ENCODE results near the gene ITGA2. TPM values are rescaled to one million over a fixed set of nuclear protein-coding genes. Genes with fewer than 3 reads are reported as not detected.
A peak's percentile ranks its signal among the peaks of the same experiment; 100 is the strongest.

ITGA2 gene
- total RNA-seq, 1 experiment from 2014 or later: 36.6 TPM

DNA sequence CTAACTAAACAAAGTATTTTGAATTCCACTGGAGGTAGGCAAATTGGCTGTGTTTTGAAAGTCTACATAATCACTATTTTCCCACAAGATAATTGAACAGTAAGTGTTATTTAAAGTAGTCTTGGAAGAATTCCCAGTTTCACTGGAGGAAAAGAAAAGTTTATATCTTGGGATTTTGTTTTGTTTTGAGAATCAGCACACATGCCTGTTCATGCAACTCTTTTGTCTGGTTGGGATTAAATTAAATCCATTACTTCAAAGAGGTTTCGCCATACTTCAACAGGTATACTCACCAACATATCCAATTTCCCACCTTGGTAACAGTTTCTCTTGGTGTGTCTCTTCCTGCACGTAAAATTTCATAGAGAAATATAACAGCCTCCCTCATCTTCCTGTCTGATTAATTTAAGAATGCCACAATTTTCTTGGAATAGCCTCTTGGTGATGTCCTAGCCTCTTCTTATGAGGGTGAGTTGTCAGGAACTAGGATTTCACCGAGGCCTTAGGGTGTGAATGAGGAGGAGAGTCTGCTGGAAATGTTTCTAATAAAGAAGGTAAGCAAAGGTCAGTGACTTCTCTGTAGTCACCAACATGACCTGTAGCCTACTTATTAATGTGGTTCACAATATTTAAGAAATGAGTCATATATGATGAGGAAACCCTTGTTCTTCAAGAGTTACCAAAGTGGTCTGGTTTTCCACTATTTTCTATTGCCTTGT, 48.1 kb downstream of the ITGA2 start:
- H4K20me1 ChIP-seq (ENCODE audit: insufficient read depth): no peaks in the 10 kb centered on the region
- H3K36me3 ChIP-seq (ENCODE audit: control insufficient read depth in 1 of 2, insufficient read depth in 2 of 2, low read length in 2 of 2): no peaks in the 10 kb centered on the region
- peak; percentile 70 for ATAC-seq
- RAD21 ChIA-PET (ENCODE audit: low non-redundant PET in 1 of 2, low total read pairs in 2 of 2, uncharacterized antibody in 2 of 2, unreplicated experiment in 2 of 2): interaction anchor here in 1 of 2 experiments (0.6 kb wide), 1 partner anchor 60 kb away, joined by 3 read pairs; no protein-coding TSS in a partner anchor
- peaks cover 38 to 65% of the 10 kb centered on the region in 2 experiments for H3K4me1 ChIP-seq (ENCODE audit: control insufficient read depth in 1 of 2, insufficient read depth in 2 of 2, low read length in 2 of 2)
- no peaks in the 10 kb centered on the region for H3K9me2 ChIP-seq (ENCODE audit: insufficient read depth)
- TSS peak; percentile 56 for BruUV-seq (replicated peaks)
- H3K27ac ChIP-seq (ENCODE audit: low read depth, low read length): peak overlapping the region; percentile 57; the same call in 1 of the 2 replicates
- DNase-seq (ENCODE audit: low read depth, low spot score): peak; percentile 38
- no peak overlapping the region; a peak in 1 of 4 replicates for H3K4me3 ChIP-seq (replicated peaks in 1 of 2; ENCODE audit: low read depth in 1 of 2, low read length in 2 of 2)
- CTCF ChIA-PET: interaction anchor here (0.9 to 3.1 kb wide), 2 partner anchors 13 to 88 kb away, joined by 3 to 20 read pairs; no protein-coding TSS in a partner anchor
- no peaks in the 10 kb centered on the region for H3K9me3 ChIP-seq (ENCODE audit: control insufficient read depth in 1 of 2, insufficient read depth in 1 of 2, low read depth in 1 of 2, low read length in 2 of 2)
- peak overlapping the region; percentile 63 for H3K4me2 ChIP-seq (ENCODE audit: low read length)
- intact Hi-C loops (cut with micrococcal nuclease): loop anchor here (5.0 kb wide), 1 partner anchor 90 kb away; no protein-coding TSS in a partner anchor
- no peaks in the 10 kb centered on the region for H3K27me3 ChIP-seq (ENCODE audit: insufficient read depth, low read length)
- no peak overlapping the region for H2AFZ ChIP-seq (ENCODE audit: low read depth, low read length, poor library complexity, severe bottlenecking)
- POLR2A ChIA-PET: no interaction called here
- H3K79me2 ChIP-seq (ENCODE audit: insufficient read depth, low read length): no peaks in the 10 kb centered on the region; the same call in 1 of the 2 replicates
- H3K9ac ChIP-seq (ENCODE audit: low read length): no peak overlapping the region
- TF ChIP-seq SRF (IDR thresholded peaks at IDR 0.05; ENCODE audit: low read depth) (no peak), CEBPB (IDR thresholded peaks at IDR 0.05; ENCODE audit: low read depth) (peak; percentile 62), JUND (IDR thresholded peaks at IDR 0.05) (peak; percentile 65), CBX3 (IDR thresholded peaks at IDR 0.05; ENCODE audit: low read depth) (peak; percentile 34; the same call in 1 of the 2 replicates), SP1 (IDR thresholded peaks at IDR 0.05; ENCODE audit: low read depth) (peak; percentile 55), EGR1 (IDR thresholded peaks at IDR 0.05; ENCODE audit: low read depth) (no peak), FOSL1 (IDR thresholded peaks at IDR 0.05; ENCODE audit: low read depth) (peak; percentile 67)

DNA sequence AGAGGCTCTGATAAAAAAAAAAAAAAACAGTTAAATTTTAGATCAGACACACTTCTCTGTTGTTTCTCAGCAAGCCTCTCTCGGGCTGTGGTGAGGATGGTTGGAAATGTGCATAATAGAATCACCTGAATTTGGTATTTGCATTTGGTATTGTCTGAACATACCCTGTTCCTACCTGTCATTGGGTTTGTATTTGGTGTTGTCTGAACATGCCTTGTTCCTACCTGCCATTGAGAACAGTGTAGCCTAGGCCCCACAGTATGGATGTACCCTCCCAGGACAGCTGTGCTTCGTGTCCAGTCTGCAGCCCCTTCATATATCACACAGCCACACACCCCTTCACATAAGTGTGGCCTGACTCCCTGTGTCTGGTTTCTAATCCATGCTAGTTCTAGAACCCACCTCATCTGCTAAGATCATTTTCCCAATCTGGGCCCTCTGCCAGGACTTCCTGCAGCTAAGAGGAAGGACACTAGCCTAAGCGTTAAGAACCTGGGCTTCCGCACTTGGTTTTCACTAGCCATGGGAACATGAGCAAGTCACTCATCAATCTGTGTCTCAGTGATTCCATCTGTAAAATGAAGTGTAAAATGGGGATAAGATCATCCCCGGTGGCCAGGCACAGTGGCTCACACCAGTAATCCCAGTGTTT, 49.2 kb downstream of the ITGA2 start:
- POLR2A ChIA-PET: no interaction called here
- CTCF ChIA-PET: interaction anchor here (0.9 kb wide), 1 partner anchor 89 kb away, joined by 3 read pairs; no protein-coding TSS in a partner anchor
- Histone ChIP-seq H3K4me2 (ENCODE audit: low read length) (peak overlapping the region; percentile 63), H3K27me3 (ENCODE audit: insufficient read depth, low read length) (no peaks in the 10 kb centered on the region), H4K20me1 (ENCODE audit: insufficient read depth) (no peaks in the 10 kb centered on the region), H3K27ac (ENCODE audit: low read depth, low read length) (peak overlapping the region; percentile 57; the same call in 1 of the 2 replicates), H2AFZ (ENCODE audit: low read depth, low read length, poor library complexity, severe bottlenecking) (no peak overlapping the region), H3K36me3 (ENCODE audit: control insufficient read depth in 1 of 2, insufficient read depth in 2 of 2, low read length in 2 of 2) (no peaks in the 10 kb centered on the region), H3K9me2 (ENCODE audit: insufficient read depth) (no peaks in the 10 kb centered on the region), H3K9me3 (ENCODE audit: control insufficient read depth in 1 of 2, insufficient read depth in 1 of 2, low read depth in 1 of 2, low read length in 2 of 2) (no peaks in the 10 kb centered on the region), H3K4me3 (replicated peaks in 1 of 2; ENCODE audit: low read depth in 1 of 2, low read length in 2 of 2) (no peak overlapping the region), H3K4me1 (ENCODE audit: control insufficient read depth in 1 of 2, insufficient read depth in 2 of 2, low read length in 2 of 2) (peaks cover 31 to 56% of the 10 kb centered on the region in 2 experiments), H3K9ac (ENCODE audit: low read length) (no peak overlapping the region), H3K79me2 (ENCODE audit: insufficient read depth, low read length) (no peaks in the 10 kb centered on the region; the same call in 1 of the 2 replicates)
- intact Hi-C loops (cut with micrococcal nuclease): loop anchor here (5.0 kb wide), 1 partner anchor 91 kb away; no protein-coding TSS in a partner anchor
- ATAC-seq: peak; percentile 26; the same call in 1 of the 2 replicates
- RAD21 ChIA-PET (ENCODE audit: low non-redundant PET in 1 of 2, low total read pairs in 2 of 2, uncharacterized antibody in 2 of 2, unreplicated experiment in 2 of 2): interaction anchor here in 1 of 2 experiments (0.6 kb wide), 1 partner anchor 59 kb away, joined by 3 read pairs; no protein-coding TSS in a partner anchor
- BruUV-seq (replicated peaks): no TSS peak
- DNase-seq (ENCODE audit: low read depth, low spot score): no peak
- TF ChIP-seq FOSL1 (IDR thresholded peaks at IDR 0.05; ENCODE audit: low read depth): no peak
- no peak for TF ChIP-seq CBX3 (IDR thresholded peaks at IDR 0.05; ENCODE audit: low read depth)
- no peak for TF ChIP-seq YY1 (IDR thresholded peaks at IDR 0.05; ENCODE audit: extremely low read depth, insufficient replicate concordance, low read depth, low read length)
- TF ChIP-seq EZH2phosphoT487 (IDR thresholded peaks at IDR 0.05; ENCODE audit: borderline replicate concordance): no peak
- TF ChIP-seq, protein P1, sequence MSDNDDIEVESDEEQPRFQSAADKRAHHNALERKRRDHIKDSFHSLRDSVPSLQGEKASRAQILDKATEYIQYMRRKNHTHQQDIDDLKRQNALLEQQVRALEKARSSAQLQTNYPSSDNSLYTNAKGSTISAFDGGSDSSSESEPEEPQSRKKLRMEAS (IDR thresholded peaks at IDR 0.05): no peak
- TF ChIP-seq EGR1 (IDR thresholded peaks at IDR 0.05; ENCODE audit: low read depth): no peak
- TF ChIP-seq, protein P2, sequence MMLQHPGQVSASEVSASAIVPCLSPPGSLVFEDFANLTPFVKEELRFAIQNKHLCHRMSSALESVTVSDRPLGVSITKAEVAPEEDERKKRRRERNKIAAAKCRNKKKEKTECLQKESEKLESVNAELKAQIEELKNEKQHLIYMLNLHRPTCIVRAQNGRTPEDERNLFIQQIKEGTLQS (IDR thresholded peaks at IDR 0.05): no peak
- no peak for TF ChIP-seq ELF1 (IDR thresholded peaks at IDR 0.05; ENCODE audit: borderline replicate concordance, low read depth)
- TF ChIP-seq EZH2 (IDR thresholded peaks at IDR 0.05): no peak
- TF ChIP-seq, protein P3, sequence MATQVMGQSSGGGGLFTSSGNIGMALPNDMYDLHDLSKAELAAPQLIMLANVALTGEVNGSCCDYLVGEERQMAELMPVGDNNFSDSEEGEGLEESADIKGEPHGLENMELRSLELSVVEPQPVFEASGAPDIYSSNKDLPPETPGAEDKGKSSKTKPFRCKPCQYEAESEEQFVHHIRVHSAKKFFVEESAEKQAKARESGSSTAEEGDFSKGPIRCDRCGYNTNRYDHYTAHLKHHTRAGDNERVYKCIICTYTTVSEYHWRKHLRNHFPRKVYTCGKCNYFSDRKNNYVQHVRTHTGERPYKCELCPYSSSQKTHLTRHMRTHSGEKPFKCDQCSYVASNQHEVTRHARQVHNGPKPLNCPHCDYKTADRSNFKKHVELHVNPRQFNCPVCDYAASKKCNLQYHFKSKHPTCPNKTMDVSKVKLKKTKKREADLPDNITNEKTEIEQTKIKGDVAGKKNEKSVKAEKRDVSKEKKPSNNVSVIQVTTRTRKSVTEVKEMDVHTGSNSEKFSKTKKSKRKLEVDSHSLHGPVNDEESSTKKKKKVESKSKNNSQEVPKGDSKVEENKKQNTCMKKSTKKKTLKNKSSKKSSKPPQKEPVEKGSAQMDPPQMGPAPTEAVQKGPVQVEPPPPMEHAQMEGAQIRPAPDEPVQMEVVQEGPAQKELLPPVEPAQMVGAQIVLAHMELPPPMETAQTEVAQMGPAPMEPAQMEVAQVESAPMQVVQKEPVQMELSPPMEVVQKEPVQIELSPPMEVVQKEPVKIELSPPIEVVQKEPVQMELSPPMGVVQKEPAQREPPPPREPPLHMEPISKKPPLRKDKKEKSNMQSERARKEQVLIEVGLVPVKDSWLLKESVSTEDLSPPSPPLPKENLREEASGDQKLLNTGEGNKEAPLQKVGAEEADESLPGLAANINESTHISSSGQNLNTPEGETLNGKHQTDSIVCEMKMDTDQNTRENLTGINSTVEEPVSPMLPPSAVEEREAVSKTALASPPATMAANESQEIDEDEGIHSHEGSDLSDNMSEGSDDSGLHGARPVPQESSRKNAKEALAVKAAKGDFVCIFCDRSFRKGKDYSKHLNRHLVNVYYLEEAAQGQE (IDR thresholded peaks at IDR 0.05; ENCODE audit: low read depth): no peak
